LNCAP (cell line): ENCODE results near the gene KRT78.

Experiments used
- CTCF ChIP-seq: fragments of 450-650 bp; IDR thresholded peaks from 2 replicates; pipeline ENCODE4 v1.5.1; 2017; ENCODE audit warnings: mild to moderate bottlenecking

The KRT78 gene

DNA sequence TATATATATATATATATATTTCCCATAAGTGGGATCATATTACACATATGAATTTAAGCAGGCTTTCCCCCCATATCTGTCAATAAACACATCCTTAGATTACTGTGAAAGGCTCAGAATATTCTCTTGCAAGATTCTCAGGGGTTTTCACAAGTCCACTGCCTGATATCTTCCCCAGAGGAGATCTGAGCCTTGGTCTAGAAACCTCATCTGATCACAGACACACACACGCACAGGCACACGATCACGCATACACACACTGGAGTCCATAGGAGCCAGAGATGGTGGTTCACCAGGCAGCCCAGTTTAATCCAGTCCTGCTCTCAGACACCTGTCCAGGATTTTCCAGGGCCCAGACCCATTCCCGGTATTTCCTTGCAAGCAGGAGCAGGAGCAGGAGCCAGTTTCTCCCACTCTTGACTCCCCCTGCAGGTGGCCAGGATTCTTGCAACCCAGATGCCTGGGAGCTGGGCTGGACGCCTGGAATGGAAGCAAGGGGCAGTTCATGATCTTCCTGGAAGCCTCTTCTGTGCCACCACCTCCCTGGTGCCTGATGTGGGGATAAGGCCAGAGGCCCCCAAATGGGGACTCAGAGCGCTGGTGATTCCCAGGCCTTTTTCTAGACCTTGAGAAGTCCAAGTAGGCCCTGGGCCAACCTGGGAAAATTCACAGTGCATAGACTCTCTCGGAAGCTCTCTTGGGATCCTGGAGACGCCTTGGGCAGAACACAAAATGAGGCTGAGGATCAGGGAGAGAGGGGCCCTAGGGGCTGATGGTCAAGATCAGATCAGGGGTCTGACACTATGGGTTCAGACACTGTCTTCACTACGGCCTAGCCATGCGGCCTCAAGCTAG, 16.5 kb upstream of the KRT78 start:
- TF ChIP-seq CTCF: peak; percentile 86

- no peak for TF ChIP-seq CTCF
Observed at GRCh38 chr12:52862023-52862422, 13.2 kb upstream of the KRT78 start.

DNA sequence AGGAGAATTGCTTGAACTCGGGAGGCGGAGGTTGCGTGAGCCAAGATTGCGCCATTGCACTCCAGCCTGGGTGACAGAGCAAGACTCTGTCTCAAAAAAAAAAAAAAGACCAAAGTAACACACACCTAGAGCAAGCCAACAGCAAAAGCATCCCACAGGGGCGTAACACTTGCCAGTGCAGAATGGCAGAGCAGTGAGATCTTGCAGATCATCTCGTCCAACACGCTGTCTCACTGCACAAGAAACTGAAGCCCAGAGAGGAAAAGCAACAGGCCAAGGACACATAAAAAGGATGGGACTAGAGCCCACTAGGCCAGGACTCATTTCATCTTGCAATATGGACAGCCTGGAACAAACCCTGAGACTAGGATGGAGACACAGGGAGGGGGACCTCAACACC, 12.7 kb upstream of the KRT78 start:
- no peak for TF ChIP-seq CTCF

DNA sequence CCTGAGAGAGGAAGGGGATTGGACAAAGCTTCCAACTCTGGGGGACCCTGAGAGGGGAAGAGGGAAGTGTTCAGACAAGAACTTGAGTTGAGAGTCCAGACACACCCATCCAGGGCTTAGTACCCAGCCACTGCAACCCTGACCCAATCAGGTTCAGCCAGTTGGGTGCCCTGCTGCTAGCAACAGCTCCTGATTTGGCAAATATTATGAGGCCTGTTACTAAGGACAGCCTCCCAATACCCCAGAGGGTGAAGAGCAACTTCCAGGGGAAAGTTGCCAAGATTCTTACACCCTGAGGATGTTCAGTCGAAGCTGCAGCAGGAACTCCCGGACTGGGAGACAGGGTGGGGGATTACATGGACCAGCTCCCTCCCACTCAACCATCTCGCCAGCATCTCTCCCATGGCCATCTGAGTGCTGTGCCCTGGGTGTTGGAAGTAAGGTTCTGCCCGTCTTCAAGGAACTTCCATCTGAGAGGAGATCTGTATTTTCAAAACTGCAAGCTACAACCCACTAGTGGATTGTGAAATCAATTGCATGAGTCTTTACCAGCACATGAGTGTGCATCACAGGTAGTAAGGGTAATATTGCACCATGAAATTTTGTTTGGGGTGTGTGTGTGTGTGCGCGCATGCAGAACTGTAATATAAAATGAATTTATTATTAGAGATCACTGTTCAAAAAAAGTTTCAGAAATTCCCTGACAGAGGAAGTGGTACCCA, 11.5 kb upstream of the KRT78 start:
- TF ChIP-seq CTCF: no peak

DNA sequence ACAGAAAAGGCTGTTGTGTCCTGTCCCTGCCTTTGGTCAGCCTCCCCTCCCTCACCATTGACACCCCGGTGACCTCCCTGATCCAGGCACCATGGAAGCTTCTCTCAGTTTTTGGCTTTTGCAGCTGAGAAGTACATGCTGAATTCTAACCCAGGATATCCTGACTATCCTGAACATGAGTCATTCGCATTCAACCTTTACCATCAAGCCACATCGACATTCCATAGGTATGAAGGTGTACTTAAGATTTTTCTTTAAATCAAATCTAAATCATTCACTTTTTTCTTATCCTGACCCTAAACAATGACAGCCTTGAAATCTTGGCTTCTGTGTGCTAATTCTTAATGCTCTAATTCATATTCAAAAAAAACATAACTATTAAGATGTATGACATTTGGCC, 8.7 kb upstream of the KRT78 start:
- TF ChIP-seq CTCF: no peak

DNA sequence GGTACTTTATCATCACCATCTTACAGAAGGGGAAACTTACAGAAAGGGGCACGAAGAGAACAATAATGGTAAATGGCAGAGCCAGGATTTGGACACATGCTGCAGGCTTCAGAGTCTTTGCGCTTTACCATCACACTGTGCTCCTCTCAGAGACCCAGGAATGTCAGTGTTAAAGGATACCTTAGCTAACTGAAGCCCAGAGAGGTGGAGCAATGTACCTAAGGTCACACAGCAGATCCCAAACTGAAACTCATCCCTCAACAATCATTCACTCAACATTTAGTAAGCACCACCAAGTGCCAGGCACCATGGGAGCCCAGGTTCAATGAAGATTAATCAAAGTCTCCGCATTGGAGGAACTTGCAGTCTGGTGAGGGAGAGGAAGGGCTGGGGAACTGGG, 8.0 kb upstream of the KRT78 start:
- TF ChIP-seq CTCF: no peak

DNA sequence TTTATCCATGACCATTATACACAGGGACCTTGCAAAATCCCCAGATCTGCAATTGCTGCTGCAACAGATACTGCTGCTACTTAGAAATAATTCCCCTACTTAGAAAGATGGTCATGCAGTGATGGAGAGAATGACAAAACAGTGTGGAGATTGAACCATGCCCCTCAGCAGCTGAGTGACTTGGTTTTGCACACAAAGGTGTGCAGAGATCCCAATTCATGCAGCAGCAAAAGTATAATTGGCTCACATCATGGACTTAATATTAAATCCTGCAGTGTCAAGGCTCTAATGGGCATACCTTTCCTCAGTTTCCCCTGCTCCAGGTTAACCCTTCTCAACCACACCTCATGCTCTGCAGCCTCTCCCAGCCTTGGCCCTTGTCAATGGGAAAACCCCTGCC, 3.0 kb upstream of the KRT78 start:
- no peak for TF ChIP-seq CTCF
